Epidermal melanocyte (primary cell): ENCODE data around the gene FOXN3.
"Not testable (repeated sequence)": the region's sequence is repeated elsewhere in the genome, so short reads cannot be mapped to it uniquely, and the experiment has no call there.

Experiments used
- DNase-seq: peaks from one replicate; pipeline ENCODE4 v3.0.0; 2011; ENCODE audit warnings: low spot score; ENCODE audit not compliant: insufficient read length

Gene FOXN3

GRCh38 chr14:89304972-89305703 lies 111.9 kb downstream of the FOXN3 start:
- DNase-seq, result peak; percentile 48

DNA sequence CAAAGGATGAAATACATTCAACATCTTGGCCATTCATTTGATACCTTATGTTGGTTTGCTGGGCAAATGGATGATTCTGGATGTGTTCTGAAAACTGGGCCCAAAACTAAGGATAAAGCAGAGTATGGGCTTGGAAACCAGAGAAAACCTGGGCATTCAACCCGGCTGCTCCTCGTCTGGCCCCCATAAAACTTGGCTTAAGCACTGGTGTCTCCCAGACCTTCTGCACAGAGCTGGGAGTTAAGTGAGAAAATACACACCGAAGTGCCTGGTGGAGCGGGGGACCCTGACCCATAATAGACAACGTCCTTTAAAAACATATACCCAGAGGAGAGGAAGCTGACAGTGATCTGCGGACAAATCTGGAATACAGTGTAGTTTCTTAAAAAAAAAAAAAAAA lies 112.5 kb downstream of the FOXN3 start:
- no peak for DNase-seq

- no peak for DNase-seq
Observed at GRCh38 chr14:89303456-89304435, 113.3 kb downstream of the FOXN3 start.

DNA sequence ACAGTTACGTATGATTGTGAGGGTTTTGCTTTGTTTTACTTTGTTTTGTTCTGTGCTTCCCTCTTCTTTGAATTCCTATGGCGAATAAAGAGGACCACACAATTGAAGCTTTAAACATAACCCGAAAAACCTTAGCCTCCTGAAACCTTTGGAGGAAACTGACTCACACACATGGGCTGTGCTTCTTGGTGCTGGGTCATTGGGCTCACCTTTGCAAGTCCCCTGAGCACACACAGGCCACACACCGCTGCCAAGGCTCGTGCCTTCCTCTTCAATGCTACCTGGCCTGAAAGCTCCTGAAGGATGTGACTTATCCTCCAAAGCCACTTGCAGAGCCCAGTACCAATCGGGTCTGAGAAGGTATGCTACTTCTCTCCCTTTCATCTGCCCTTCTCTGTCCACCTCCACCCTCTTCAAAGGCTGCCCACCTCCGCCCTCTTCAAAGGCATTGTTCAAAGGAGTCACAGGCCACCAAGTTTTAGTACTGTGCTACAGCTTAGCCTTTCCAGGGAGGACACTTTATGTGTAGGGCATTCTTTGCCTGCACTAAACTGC lies 114.6 kb downstream of the FOXN3 start:
- no peak for DNase-seq

GRCh38 chr14:89299587-89299986 lies 117.4 kb downstream of the FOXN3 start:
- no peak for DNase-seq

GRCh38 chr14:89298056-89298834 lies 118.8 kb downstream of the FOXN3 start:
- DNase-seq, result no peak

GRCh38 chr14:89296281-89296745 lies 120.7 kb downstream of the FOXN3 start:
- no peak for DNase-seq

- DNase-seq, result no peak
Observed at GRCh38 chr14:89294872-89295271, 122.2 kb downstream of the FOXN3 start.

DNA sequence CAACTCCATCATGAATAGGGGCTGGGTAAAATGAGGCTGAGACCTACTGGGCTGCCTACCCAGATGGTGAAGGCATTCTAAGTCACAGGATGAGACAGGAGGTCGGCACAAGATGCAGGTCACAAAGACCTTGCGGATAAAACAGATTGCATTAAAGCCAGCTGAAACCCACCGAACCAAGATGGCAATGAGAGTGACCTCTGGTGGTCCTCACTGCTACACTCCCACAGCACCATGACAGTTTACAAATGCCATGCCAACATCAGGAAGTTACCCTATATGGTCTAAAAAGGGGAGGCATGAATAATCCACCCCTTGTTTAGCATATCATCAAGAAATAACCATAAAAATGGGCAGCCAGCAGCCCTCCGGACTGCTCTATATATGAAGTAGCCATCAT lies 122.6 kb downstream of the FOXN3 start:
- not testable (repeated sequence) for DNase-seq

GRCh38 chr14:89294060-89294459 lies 123.0 kb downstream of the FOXN3 start:
- no peak for DNase-seq

GRCh38 chr14:89293314-89293916 lies 123.6 kb downstream of the FOXN3 start:
- no peak for DNase-seq

DNA sequence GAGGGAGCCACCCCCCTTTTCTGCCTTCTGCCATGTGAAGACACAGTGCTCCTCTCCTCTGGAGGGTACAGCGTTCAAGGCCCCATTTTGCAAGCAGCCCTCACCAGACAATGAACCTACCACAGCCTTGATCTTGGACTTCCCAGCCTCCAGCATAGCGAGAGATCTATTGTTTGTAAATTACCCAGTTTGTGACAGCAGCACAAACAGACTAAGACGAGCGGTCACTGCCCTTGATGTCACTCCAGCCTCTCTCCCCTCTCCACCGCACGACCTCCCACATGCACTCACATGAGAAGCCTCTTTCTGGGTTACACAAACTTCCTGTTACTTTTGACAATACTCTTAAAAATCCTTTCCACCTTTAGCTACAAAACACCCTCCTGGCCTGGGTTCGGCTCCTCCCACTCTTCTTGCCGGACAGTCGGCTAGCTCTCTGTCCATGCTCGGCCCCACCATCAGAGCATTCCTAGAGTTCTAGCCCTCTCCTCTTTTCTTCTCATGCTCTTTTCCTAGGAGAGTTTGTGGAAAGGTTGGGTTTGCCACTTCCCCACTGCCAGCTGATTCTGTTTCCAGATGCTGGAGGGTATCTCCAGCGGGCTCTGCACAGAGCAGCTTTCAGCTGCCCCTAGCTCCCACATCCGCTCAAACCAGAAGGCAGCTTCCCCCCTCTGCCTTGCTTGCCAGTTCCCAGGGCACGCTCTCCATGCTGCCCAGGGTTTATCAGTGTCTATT lies 124.3 kb downstream of the FOXN3 start:
- no peak for DNase-seq

DNA sequence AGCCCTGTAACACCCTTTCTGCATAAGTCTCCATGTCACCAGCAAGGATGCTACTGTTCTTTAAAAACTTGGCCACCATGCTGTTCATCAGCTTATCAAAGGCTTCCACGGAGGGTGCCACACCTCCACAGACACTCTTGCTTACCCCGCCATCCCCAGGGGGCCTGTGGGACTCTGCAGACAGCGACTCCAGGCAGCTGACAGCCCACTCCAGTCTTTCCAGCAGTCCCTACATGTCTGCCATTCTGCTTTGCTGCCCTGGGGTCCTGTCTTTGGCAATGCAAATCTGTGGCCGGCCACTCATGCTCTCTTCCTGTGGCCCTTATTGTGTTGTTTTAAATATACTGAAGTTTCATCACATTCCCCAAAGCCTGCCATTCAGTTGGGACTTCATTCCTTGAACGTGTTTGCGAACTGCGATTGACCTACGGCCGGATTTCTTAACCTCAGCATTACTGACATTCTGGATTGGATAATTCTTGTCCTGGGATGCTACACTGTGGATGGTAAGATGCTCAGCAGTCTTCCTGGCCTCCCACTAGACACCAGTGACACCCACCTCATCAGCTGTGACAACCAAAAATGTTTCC lies 125.6 kb downstream of the FOXN3 start:
- DNase-seq, result no peak

DNA sequence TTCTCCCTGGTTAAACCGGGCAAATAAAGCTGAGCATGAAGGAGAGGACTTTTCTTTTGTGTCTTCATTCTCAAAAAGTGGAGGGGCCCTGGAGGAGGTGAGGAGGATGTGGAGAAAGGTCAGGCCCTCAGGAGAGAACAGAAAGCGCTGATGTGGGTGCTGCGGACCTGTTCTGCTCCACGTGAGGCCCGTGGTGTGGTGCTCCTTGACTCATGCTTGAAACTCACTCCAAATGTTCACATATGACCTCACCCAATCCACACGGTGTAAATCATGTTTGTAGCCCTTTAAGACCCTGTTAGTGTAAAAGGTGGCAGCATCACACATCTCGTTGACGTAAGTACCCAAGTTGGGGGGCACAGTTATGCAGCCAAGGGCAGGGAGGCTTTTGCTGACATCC lies 126.2 kb downstream of the FOXN3 start:
- no peak for DNase-seq

DNA sequence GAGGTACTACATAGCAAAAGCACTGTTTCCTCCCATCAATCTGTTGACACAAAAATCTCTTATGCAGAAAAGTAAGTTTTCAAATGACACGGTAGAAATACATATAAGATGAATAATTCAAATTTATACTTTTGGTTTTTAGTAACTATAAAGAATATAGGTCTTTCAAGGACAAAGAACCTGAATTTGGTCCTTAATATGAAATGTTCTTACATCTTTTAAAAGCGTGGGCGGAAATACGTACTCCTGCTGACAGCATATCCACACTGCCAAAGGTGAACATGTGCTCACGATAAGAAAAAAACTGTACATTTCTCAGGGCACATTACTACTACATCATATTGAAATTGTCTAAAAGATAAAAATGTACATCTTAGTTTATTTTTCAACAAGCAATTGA lies 127.6 kb downstream of the FOXN3 start:
- DNase-seq, result no peak

DNA sequence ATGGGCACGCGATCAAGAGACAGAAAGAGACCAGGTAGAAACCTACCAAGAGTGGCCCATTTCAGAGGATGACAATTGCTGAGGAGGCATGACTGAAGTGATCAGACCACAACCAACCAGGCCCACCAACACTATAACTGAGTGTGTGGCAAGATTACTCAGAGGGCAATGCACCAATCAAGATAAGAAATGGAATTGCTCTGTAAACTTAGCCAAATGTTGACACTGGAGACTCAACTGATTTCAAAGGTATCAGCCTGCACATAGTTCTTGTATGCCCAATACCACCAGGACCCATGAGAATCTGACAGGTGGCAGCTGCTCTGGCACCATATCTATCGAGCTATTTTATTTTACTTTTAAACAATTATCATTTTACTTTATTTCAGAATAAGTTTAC lies 128.9 kb downstream of the FOXN3 start:
- no peak for DNase-seq

- no peak for DNase-seq
Observed at GRCh38 chr14:89284333-89285058, 132.5 kb downstream of the FOXN3 start.

- no peak for DNase-seq
Observed at GRCh38 chr14:89283327-89284060, 133.5 kb downstream of the FOXN3 start.
